H9 (cell line): Measurements from ENCODE around the gene RNF13. TPM values are rescaled to one million over a fixed set of nuclear protein-coding genes. Genes with fewer than 3 reads are reported as not detected.
A peak's percentile ranks its signal among the peaks of the same experiment; 100 is the strongest.

ENCODE experiments used
- DNase-seq: peaks from one replicate; pipeline ENCODE4 v3.0.0-alpha.2; 2017
- H2AFZ ChIP-seq: one replicate; pipeline ENCODE4 v1.6.1; 2013; ENCODE audit warnings: mild to moderate bottlenecking, low read length, control low read depth, moderate library complexity
- H2AK5ac ChIP-seq: 2 replicates; pipeline ENCODE4 v1.6.1; 2013; ENCODE audit warnings: low read length, control low read depth, mixed read lengths; ENCODE audit not compliant: insufficient read length
- H2BK120ac ChIP-seq: one replicate; pipeline ENCODE4 v1.6.1; 2013; ENCODE audit warnings: low read depth, mild to moderate bottlenecking, low read length, control low read depth, inconsistent platforms; ENCODE audit not compliant: poor library complexity, severe bottlenecking
- H2BK12ac ChIP-seq: 2 replicates; pipeline ENCODE4 v1.6.1; 2013; ENCODE audit warnings: low read length, control low read depth, mixed read lengths, low read depth; ENCODE audit not compliant: insufficient read length
- H2BK15ac ChIP-seq: 2 replicates; pipeline ENCODE4 v1.6.1; 2013; ENCODE audit warnings: low read depth, low read length, control low read depth
- H2BK20ac ChIP-seq: one replicate; pipeline ENCODE4 v1.6.1; 2013; ENCODE audit warnings: low read depth, mild to moderate bottlenecking, low read length, control low read depth, inconsistent platforms; ENCODE audit not compliant: poor library complexity, severe bottlenecking
- H2BK5ac ChIP-seq: 2 replicates; pipeline ENCODE4 v1.6.1; 2013; ENCODE audit warnings: low read length, control low read depth, mixed read lengths; ENCODE audit not compliant: insufficient read length
- H3K14ac ChIP-seq: 2 replicates; pipeline ENCODE4 v1.6.1; 2013; ENCODE audit warnings: low read length, control low read depth; ENCODE audit not compliant: insufficient read depth
- H3K18ac ChIP-seq: 2 replicates; pipeline ENCODE4 v1.6.1; 2013; ENCODE audit warnings: low read depth, mild to moderate bottlenecking, mixed read lengths, low read length, control low read depth; ENCODE audit not compliant: insufficient read length
- H3K23ac ChIP-seq: 2 replicates; pipeline ENCODE4 v1.6.1; 2013; ENCODE audit warnings: low read length, control low read depth, mixed read lengths, low read depth; ENCODE audit not compliant: insufficient read length
- H3K23me2 ChIP-seq: 2 replicates; pipeline ENCODE4 v1.6.1; 2013; ENCODE audit warnings: low read depth, mild to moderate bottlenecking, mixed read lengths, low read length, control low read depth; ENCODE audit not compliant: insufficient read length, poor library complexity, severe bottlenecking
- H3K27ac ChIP-seq: 2 replicates; pipeline ENCODE4 v1.5.1; 2013; ENCODE audit warnings: low read length, control low read depth, mixed read lengths, low read depth; ENCODE audit not compliant: insufficient read length
- H3K27me3 ChIP-seq: 2 replicates; pipeline ENCODE4 v1.6.1; 2013; ENCODE audit warnings: low read length, control low read depth, inconsistent platforms; ENCODE audit not compliant: insufficient read depth
- H3K4ac ChIP-seq: 2 replicates; pipeline ENCODE4 v1.6.1; 2013; ENCODE audit warnings: low read depth, mild to moderate bottlenecking, control low read depth, inconsistent platforms, low read length, moderate library complexity
- H3K4me1 ChIP-seq: 2 replicates; pipeline ENCODE4 v1.6.1; 2013; ENCODE audit warnings: low read length, control low read depth, inconsistent platforms; ENCODE audit not compliant: insufficient read depth
- H3K4me2 ChIP-seq: 2 replicates; pipeline ENCODE4 v1.6.1; 2013; ENCODE audit warnings: low read length, control low read depth, mixed read lengths; ENCODE audit not compliant: insufficient read length, insufficient read depth
- H3K56ac ChIP-seq: 2 replicates; pipeline ENCODE4 v1.6.1; 2013; ENCODE audit warnings: low read depth, mild to moderate bottlenecking, mixed read lengths, low read length, control low read depth; ENCODE audit not compliant: insufficient read length
- H3K79me1 ChIP-seq: 2 replicates; pipeline ENCODE4 v1.6.1; 2013; ENCODE audit warnings: low read depth, mild to moderate bottlenecking, moderate library complexity, low read length, control low read depth, inconsistent platforms; ENCODE audit not compliant: insufficient read depth, poor library complexity, severe bottlenecking
- H3K79me2 ChIP-seq: 2 replicates; pipeline ENCODE4 v1.6.1; 2013; ENCODE audit warnings: low read length, control low read depth, inconsistent platforms; ENCODE audit not compliant: insufficient read depth
- H3K9ac ChIP-seq: 2 replicates; pipeline ENCODE4 v1.6.1; 2013; ENCODE audit warnings: low read length, control low read depth, mixed read lengths; ENCODE audit not compliant: insufficient read length; ENCODE audit errors: extremely low read depth
- H3K9me3 ChIP-seq: one replicate; pipeline ENCODE4 v1.6.1; 2013; ENCODE audit warnings: low read depth, low read length, inconsistent platforms; ENCODE audit not compliant: control insufficient read depth
- H3T11ph ChIP-seq: one replicate; pipeline ENCODE4 v1.6.1; 2013; ENCODE audit warnings: mild to moderate bottlenecking, low read length, control low read depth, inconsistent platforms
- H4K20me1 ChIP-seq: one replicate; pipeline ENCODE4 v1.6.1; 2013; ENCODE audit not compliant: control insufficient read depth, insufficient read length, insufficient read depth
- H4K5ac ChIP-seq: 2 replicates; pipeline ENCODE4 v1.6.1; 2013; ENCODE audit warnings: low read depth, mild to moderate bottlenecking, mixed read lengths, low read length, control low read depth; ENCODE audit not compliant: insufficient read length
- H4K8ac ChIP-seq: replicated peaks from 2 replicates; pipeline ENCODE4 v1.6.1; 2013; ENCODE audit warnings: low read length, control low read depth, mixed read lengths, low read depth; ENCODE audit not compliant: insufficient read length
- H4K91ac ChIP-seq: 2 replicates; pipeline ENCODE4 v1.6.1; 2013; ENCODE audit warnings: low read depth, mild to moderate bottlenecking, moderate library complexity, mixed read lengths, low read length, control low read depth; ENCODE audit not compliant: insufficient read length
- H3K27ac Mint-ChIP-seq, 3 experiments: 2 replicates in 2 of 3; 3 replicates in 1 of 3; pipeline ENCODE4 v1.8.0; 2020 to 2021; ENCODE audit warnings: mixed read lengths in 3 of 3, mild to moderate bottlenecking in 1 of 3, moderate library complexity in 1 of 3
- H3K27me3 Mint-ChIP-seq: 2 replicates; pipeline ENCODE4 v1.8.0; 2021; ENCODE audit warnings: low read depth, mild to moderate bottlenecking, moderate library complexity, mixed read lengths
- H3K36me3 Mint-ChIP-seq, 3 experiments: 2 replicates in 2 of 3; 3 replicates in 1 of 3; pipeline ENCODE4 v1.8.0; 2020 to 2021; ENCODE audit warnings: low read depth in 3 of 3, mixed read lengths in 3 of 3; ENCODE audit not compliant: insufficient read depth in 1 of 3
- H3K4me1 Mint-ChIP-seq, 2 experiments: 2 replicates each; pipeline ENCODE4 v1.8.0; 2020; ENCODE audit warnings: mixed read lengths in 2 of 2
- H3K4me3 Mint-ChIP-seq, 2 experiments: 2 replicates in 1 of 2; 3 replicates in 1 of 2; pipeline ENCODE4 v1.8.0; 2020 to 2021; ENCODE audit warnings: mild to moderate bottlenecking in 2 of 2, mixed read lengths in 2 of 2, moderate library complexity in 1 of 2
- H3K9me3 Mint-ChIP-seq, 2 experiments: 2 replicates in 1 of 2; 3 replicates in 1 of 2; pipeline ENCODE4 v1.8.0; 2020; ENCODE audit warnings: mild to moderate bottlenecking in 2 of 2, mixed read lengths in 2 of 2, moderate library complexity in 1 of 2
- CTCF ChIP-seq: fragments of 200-600 bp; sonication (generic); conservative IDR thresholded peaks from 3 replicates; pipeline ENCODE4 v1.8.0; 2021; ENCODE audit warnings: antibody characterized with exemption, mild to moderate bottlenecking
- WGBS: extraction: QIAGEN DNeasy Blood & Tissue Kit; methylation state at CpG from one replicate; pipeline ENCODE4 v1.1.7; 2013; ENCODE audit warnings: missing lambda C conversion rate, low lambda C conversion rate, mixed read lengths; ENCODE audit not compliant: insufficient read length; ENCODE audit errors: extremely low coverage; 5-methylcytosine and 5-hydroxymethylcytosine counted together
- total RNA-seq: library from RNA; stranded (reverse); gene quantifications from 2 replicates; pipeline ENCODE4 v1.2.1, GENCODE V29; 2021

Gene RNF13
- total RNA-seq, 1 experiment from 2014 or later, result 23.4 TPM

- H2BK15ac ChIP-seq, result no peak overlapping the region
- H2AK5ac ChIP-seq, result no peak overlapping the region
- no peak overlapping the region for H3K4ac ChIP-seq
- no peak overlapping the region for H3K9ac ChIP-seq
- H3K79me2 ChIP-seq, result peaks cover 27% of the 10 kb centered on the region; the same call in 1 of the 2 replicates
- no CpG with 5 or more reads among the region's 1 CpG for WGBS
- H3K79me1 ChIP-seq, result peaks cover 3% of the 10 kb centered on the region
- no peak overlapping the region for H4K5ac ChIP-seq
- Mint-ChIP-seq H3K36me3 (0 out of 7 replicates have a peak, but pooled peaks cover 0 to 4% (median 0%) of the 10 kb centered on the region in 3 experiments), H3K27ac (no peak overlapping the region), H3K27me3 (no peaks in the 10 kb centered on the region), H3K4me1 (peaks cover 40% of the 10 kb centered on the region in 2 experiments), H3K9me3 (no peaks in the 10 kb centered on the region; a peak in 1 of 5 replicates), H3K4me3 (peak overlapping the region in 1 of 2 experiments; percentile 98; a peak in 1 of 5 replicates)
- no peak overlapping the region for H3K18ac ChIP-seq
- no peaks in the 10 kb centered on the region for H3K4me1 ChIP-seq
- peaks cover 10% of the 10 kb centered on the region for H3K23me2 ChIP-seq
- DNase-seq, result no peak
- H4K91ac ChIP-seq, result no peak overlapping the region
- no peak overlapping the region for H3K27ac ChIP-seq
- peak overlapping the region; percentile 22 for H3K4me2 ChIP-seq
- H2BK20ac ChIP-seq, result no peak overlapping the region
- no peak overlapping the region for H2BK120ac ChIP-seq
- H3K27me3 ChIP-seq, result no peaks in the 10 kb centered on the region
- no peak overlapping the region for H3K14ac ChIP-seq
- H4K20me1 ChIP-seq, result no peaks in the 10 kb centered on the region
- no peak overlapping the region for H3K56ac ChIP-seq
- H4K8ac ChIP-seq, result no peak overlapping the region
- no peak overlapping the region for H2BK12ac ChIP-seq
- TF ChIP-seq CTCF, result no peak
- no peak overlapping the region for H2BK5ac ChIP-seq
- H2AFZ ChIP-seq, result no peak overlapping the region
- no peak overlapping the region for H3T11ph ChIP-seq
- H3K9me3 ChIP-seq, result no peaks in the 10 kb centered on the region
- H3K23ac ChIP-seq, result no peak overlapping the region
These were observed 2.3 kb downstream of the RNF13 start for GRCh38 chr3:149815321-149815720.
